PC-9 (cell line): ENCODE results near the gene JAK1. TPM values are rescaled to one million over a fixed set of nuclear protein-coding genes. Genes with fewer than 3 reads are reported as not detected.

Source experiments
- BruUV-seq: library from RNA; stranded (reverse); fragments of 400-500 nt; replicated peaks from 2 replicates; lab custom pipeline; 2021; lab: Mats Ljungman, UMichigan
- CTCF ChIA-PET: fragments of 300-600 bp; sonication (Branson Sonifier 250); formaldehyde crosslinking; loops from one replicate; lab custom pipeline; 2022; ENCODE audit warnings: antibody characterized with exemption; lab: Charles Lee
- POLR2A ChIA-PET: fragments of 300-600 bp; sonication (Branson Sonifier 250); formaldehyde crosslinking; loops from one replicate; lab custom pipeline; 2022; ENCODE audit warnings: antibody characterized with exemption; ENCODE audit not compliant: unreplicated experiment; lab: Charles Lee
- DNase-seq, 2 experiments: peaks; one replicate each; pipeline versions ENCODE4 v3.0.0 to v3.0.0-alpha.2; 2015 to 2022; ENCODE audit warnings: mixed read lengths in 1 of 2
- H2AFZ ChIP-seq: fragments of 200-600 bp; sonication (generic); 2 replicates; pipeline ENCODE4 v1.8.1; 2017; ENCODE audit warnings: antibody characterized with exemption
- H3F3A ChIP-seq: fragments of 200-600 bp; sonication (generic); 2 replicates; pipeline ENCODE4 v1.8.1; 2017; ENCODE audit warnings: antibody characterized with exemption, mild to moderate bottlenecking, low read depth; ENCODE audit not compliant: insufficient read depth
- H3K27ac ChIP-seq: fragments of 200-600 bp; sonication (generic); 2 replicates; pipeline ENCODE4 v1.6.1; 2016; ENCODE audit warnings: mixed run types
- H3K27me3 ChIP-seq: fragments of 200-600 bp; sonication (generic); 2 replicates; pipeline ENCODE4 v1.6.1; 2016; ENCODE audit warnings: low read depth, mixed run types; ENCODE audit not compliant: insufficient read depth
- H3K36me3 ChIP-seq: fragments of 200-600 bp; sonication (generic); 2 replicates; pipeline ENCODE4 v1.6.1; 2016; ENCODE audit warnings: low read depth, mixed run types
- H3K4me1 ChIP-seq: fragments of 200-600 bp; sonication (generic); replicated peaks from 2 replicates; pipeline ENCODE4 v1.6.1; 2016; ENCODE audit warnings: mixed run types; ENCODE audit not compliant: insufficient read depth
- H3K4me2 ChIP-seq: fragments of 200-600 bp; sonication (generic); 2 replicates; pipeline ENCODE4 v1.6.1; 2017; ENCODE audit warnings: mixed run types
- H3K4me3 ChIP-seq: fragments of 200-600 bp; sonication (generic); 2 replicates; pipeline ENCODE4 v1.6.1; 2016; ENCODE audit warnings: mixed run types
- H3K79me2 ChIP-seq: fragments of 200-600 bp; sonication (generic); 2 replicates; pipeline ENCODE4 v1.6.1; 2017; ENCODE audit warnings: low read depth, mixed run types
- H3K9me2 ChIP-seq: fragments of 200-600 bp; sonication (generic); 2 replicates; pipeline ENCODE4 v1.8.1; 2017; ENCODE audit warnings: mild to moderate bottlenecking; ENCODE audit not compliant: insufficient read depth
- H3K9me3 ChIP-seq: fragments of 200-600 bp; sonication (generic); 2 replicates; pipeline ENCODE4 v1.8.1; 2016; ENCODE audit warnings: low read depth; ENCODE audit not compliant: insufficient read depth
- H4K20me1 ChIP-seq: fragments of 200-600 bp; sonication (generic); 2 replicates; pipeline ENCODE4 v1.8.1; 2017; ENCODE audit not compliant: insufficient read depth
- CTCF ChIP-seq: fragments of 200-600 bp; sonication (generic); conservative IDR thresholded peaks from 2 replicates; pipeline ENCODE4 v1.6.1; 2017; ENCODE audit warnings: mixed run types, antibody characterized with exemption, mild to moderate bottlenecking, moderate library complexity
- EZH2 ChIP-seq: fragments of 200-600 bp; sonication (generic); IDR thresholded peaks from 2 replicates; pipeline ENCODE4 v1.8.0; 2017; ENCODE audit warnings: antibody characterized with exemption, low read depth
- intact Hi-C: fragments of 100-400 bp; cut with micrococcal nuclease; formaldehyde crosslinking; loops from one replicate; pipeline ENCODE4 v1.10.0; 2022; ENCODE audit not compliant: unreplicated experiment
- total RNA-seq: library from RNA; stranded (reverse); gene quantifications from 2 replicates; pipeline ENCODE4 v1.2.3, GENCODE V29; 2021

The JAK1 gene
- total RNA-seq, 1 experiment from 2014 or later, result 88.5 TPM

GRCh38 chr1:64974288-64974825 lies 8.0 kb upstream of the JAK1 start:
- intact Hi-C loops, result no loop called here
- Histone ChIP-seq H3K4me2 (no peak overlapping the region), H2AFZ (no peak overlapping the region), H3K4me1 (no peaks in the 10 kb centered on the region; the same call in 1 of the 2 replicates), H3K9me2 (no peaks in the 10 kb centered on the region; the same call in 1 of the 2 replicates), H3K27me3 (no peaks in the 10 kb centered on the region), H3K9me3 (no peaks in the 10 kb centered on the region), H3K79me2 (no peaks in the 10 kb centered on the region), H3K4me3 (no peak overlapping the region), H4K20me1 (no peaks in the 10 kb centered on the region), H3K27ac (no peak overlapping the region), H3F3A (no peaks in the 10 kb centered on the region), H3K36me3 (no peaks in the 10 kb centered on the region)
- POLR2A ChIA-PET, result no interaction called here
- CTCF ChIA-PET, result no interaction called here
- no TSS peak for BruUV-seq
- no peak for TF ChIP-seq EZH2
- no peak for TF ChIP-seq CTCF
- DNase-seq, result no peak

- Histone ChIP-seq H3K9me3 (no peaks in the 10 kb centered on the region), H3F3A (no peaks in the 10 kb centered on the region), H3K27ac (no peak overlapping the region), H3K4me3 (no peak overlapping the region), H3K9me2 (no peaks in the 10 kb centered on the region; the same call in 1 of the 2 replicates), H3K36me3 (no peaks in the 10 kb centered on the region), H3K4me2 (no peak overlapping the region), H2AFZ (no peak overlapping the region), H3K4me1 (no peaks in the 10 kb centered on the region; the same call in 1 of the 2 replicates), H3K79me2 (no peaks in the 10 kb centered on the region), H3K27me3 (no peaks in the 10 kb centered on the region), H4K20me1 (no peaks in the 10 kb centered on the region)
- POLR2A ChIA-PET, result no interaction called here
- intact Hi-C loops, result no loop called here
- DNase-seq, result no peak
- BruUV-seq, result no TSS peak
- TF ChIP-seq EZH2 (no peak), CTCF (no peak)
- CTCF ChIA-PET, result interaction anchor here (0.6 kb wide), 1 partner anchor 111 kb away, joined by 7 read pairs; no protein-coding TSS in a partner anchor
Measured at GRCh38 chr1:64973061-64973647, 6.8 kb upstream of the JAK1 start.

GRCh38 chr1:64969305-64970046 lies 3.1 kb upstream of the JAK1 start:
- no peaks in the 10 kb centered on the region for H3K36me3 ChIP-seq
- no peaks in the 10 kb centered on the region for H3F3A ChIP-seq
- intact Hi-C loops, result loop anchor here (5.0 to 10.0 kb wide), 2 partner anchors 107 to 205 kb away; no protein-coding TSS in a partner anchor
- H3K4me3 ChIP-seq, result no peak overlapping the region
- H3K27me3 ChIP-seq, result no peaks in the 10 kb centered on the region
- no peaks in the 10 kb centered on the region for H3K9me2 ChIP-seq
- ChIA-PET POLR2A (no interaction called here), CTCF (no interaction called here)
- peaks cover 13% of the 10 kb centered on the region for H3K79me2 ChIP-seq
- no peak overlapping the region for H3K4me2 ChIP-seq
- H4K20me1 ChIP-seq, result peaks cover 7% of the 10 kb centered on the region
- H3K4me1 ChIP-seq, result peaks cover 15% of the 10 kb centered on the region
- H3K27ac ChIP-seq, result no peak overlapping the region
- H2AFZ ChIP-seq, result no peak overlapping the region
- TF ChIP-seq CTCF (peak; percentile 26; the same call in 1 of the 2 replicates), EZH2 (no peak)
- DNase-seq, result peak in 1 of 2 experiments; percentile 49
- H3K9me3 ChIP-seq, result no peaks in the 10 kb centered on the region
- no TSS peak for BruUV-seq
